ENCODE results near the gene CEP170B. TPM values are rescaled to one million over a fixed set of nuclear protein-coding genes. Genes with fewer than 3 reads are reported as not detected.

Gene CEP170B
- total RNA-seq, 1 experiment from 2014 or later, result 0.12 TPM

DNA sequence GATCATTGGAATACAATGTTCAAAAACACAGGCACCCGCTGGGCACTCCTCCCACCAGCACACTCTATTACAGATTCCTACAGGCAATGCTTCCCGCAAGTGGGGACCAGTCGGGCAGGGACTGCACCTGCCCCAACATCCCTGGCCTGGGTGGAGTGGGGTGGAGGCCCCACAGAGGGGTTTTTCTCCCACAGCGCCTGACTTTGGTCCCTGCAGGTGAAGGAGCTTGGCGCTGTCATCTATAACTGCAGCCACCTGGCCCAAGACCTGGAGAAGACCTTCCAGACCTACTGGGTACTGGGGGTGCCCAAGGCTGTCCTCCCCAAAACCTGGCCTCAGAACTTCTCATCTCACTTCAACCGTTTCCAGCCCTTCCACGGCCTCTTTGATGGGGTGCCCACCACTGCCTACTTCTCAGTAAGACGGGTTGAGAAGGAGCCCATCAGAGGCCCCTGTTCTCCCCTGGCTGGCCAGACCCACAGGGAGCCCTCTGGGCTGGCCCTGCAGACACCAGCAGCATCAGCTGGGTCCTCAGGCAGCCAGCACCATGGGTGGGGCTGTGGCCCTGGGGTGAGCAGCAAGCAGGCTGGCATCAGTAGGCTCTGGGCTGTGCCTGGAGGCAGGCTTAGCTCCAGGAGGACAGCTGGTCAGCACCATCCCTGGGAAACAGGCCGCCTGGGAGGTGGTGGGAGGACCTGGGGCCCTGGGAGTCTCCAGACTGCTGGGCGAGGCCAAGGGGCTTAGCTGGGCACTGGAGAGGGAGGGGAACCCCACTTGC is 65.6 kb downstream of the CEP170B start:
- Histone ChIP-seq H3K9me3 (replicated peaks) (no peaks in the 10 kb centered on the region), H3K27ac (no peak overlapping the region), H3K4me3 (no peak overlapping the region), H3K4me1 (no peaks in the 10 kb centered on the region; the same call in 1 of the 2 replicates), H3K27me3 (no peaks in the 10 kb centered on the region), H3K36me3 (no peaks in the 10 kb centered on the region)
- DNase-seq, result peak in 1 of 2 experiments; percentile 29

DNA sequence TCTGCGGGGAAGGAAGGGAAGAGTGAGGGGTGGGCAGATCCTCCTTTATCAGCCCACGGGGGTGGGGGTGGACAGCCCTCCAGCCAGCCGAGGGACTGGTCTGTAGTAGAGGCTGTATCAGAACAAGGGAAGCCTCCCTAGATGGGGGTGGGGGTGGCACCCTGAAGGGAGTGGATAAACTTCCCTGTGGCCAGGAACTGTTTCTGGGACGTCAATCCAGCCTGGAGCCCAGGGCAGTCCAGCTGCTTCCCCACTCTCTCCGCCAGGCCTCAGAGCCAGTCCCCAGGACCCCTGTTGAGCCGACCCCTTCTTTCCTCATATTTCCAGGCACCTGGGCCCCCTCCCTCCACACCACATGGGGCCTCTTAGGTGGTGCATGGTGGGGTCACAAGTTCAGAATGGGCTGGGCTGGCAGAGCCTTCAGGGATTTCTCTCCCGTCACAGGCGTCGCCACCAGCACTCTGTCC is 66.3 kb downstream of the CEP170B start:
- DNase-seq, result no peak
- no peaks in the 10 kb centered on the region for H3K36me3 ChIP-seq
- H3K4me1 ChIP-seq, result no peaks in the 10 kb centered on the region; the same call in 1 of the 2 replicates
- no peaks in the 10 kb centered on the region for H3K27me3 ChIP-seq
- H3K27ac ChIP-seq, result no peak overlapping the region
- H3K9me3 ChIP-seq (replicated peaks), result no peaks in the 10 kb centered on the region
- no peak overlapping the region for H3K4me3 ChIP-seq

DNA sequence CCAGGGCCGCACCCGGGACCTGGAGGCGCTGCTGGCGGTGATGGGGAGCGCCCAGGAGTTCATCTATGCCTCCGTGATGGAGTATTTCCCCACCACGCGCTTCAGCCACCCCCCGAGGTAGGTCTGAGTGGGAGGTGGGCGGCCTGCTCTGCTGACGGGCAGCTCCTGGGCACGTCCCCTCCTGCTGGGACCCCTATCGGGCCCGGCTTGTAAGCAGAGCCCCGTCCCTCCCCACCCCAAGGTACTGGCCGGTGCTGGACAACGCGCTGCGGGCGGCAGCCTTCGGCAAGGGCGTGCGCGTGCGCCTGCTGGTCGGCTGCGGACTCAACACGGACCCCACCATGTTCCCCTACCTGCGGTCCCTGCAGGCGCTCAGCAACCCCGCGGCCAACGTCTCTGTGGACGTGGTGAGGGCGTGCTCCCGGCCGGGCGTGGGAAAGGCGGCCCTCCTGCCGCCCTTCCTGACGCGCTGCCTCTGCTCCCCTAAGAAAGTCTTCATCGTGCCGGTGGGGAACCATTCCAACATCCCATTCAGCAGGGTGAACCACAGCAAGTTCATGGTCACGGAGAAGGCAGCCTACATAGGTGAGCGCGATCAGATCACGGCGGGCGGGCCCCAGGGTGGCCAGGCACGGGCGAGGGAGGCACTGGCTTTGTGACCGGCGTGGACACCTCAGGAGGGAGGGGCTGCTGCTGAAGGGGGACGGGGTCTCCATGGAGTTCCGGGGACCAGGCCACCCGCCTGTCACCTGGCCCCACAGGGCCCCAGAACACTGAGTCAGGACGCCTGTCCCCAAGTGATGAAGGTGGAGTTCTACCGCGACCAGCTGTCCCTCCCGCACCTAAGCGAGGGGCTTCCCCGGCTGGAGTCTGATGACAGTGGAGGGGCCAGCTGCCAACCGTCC is 67.0 kb downstream of the CEP170B start:
- DNase-seq, result no peak
- H3K27me3 ChIP-seq, result no peaks in the 10 kb centered on the region
- no peaks in the 10 kb centered on the region; the same call in 1 of the 2 replicates for H3K4me1 ChIP-seq
- H3K27ac ChIP-seq, result no peak overlapping the region
- H3K4me3 ChIP-seq, result peak overlapping the region; percentile 56
- H3K36me3 ChIP-seq, result no peaks in the 10 kb centered on the region
- H3K9me3 ChIP-seq (replicated peaks), result no peaks in the 10 kb centered on the region

DNA sequence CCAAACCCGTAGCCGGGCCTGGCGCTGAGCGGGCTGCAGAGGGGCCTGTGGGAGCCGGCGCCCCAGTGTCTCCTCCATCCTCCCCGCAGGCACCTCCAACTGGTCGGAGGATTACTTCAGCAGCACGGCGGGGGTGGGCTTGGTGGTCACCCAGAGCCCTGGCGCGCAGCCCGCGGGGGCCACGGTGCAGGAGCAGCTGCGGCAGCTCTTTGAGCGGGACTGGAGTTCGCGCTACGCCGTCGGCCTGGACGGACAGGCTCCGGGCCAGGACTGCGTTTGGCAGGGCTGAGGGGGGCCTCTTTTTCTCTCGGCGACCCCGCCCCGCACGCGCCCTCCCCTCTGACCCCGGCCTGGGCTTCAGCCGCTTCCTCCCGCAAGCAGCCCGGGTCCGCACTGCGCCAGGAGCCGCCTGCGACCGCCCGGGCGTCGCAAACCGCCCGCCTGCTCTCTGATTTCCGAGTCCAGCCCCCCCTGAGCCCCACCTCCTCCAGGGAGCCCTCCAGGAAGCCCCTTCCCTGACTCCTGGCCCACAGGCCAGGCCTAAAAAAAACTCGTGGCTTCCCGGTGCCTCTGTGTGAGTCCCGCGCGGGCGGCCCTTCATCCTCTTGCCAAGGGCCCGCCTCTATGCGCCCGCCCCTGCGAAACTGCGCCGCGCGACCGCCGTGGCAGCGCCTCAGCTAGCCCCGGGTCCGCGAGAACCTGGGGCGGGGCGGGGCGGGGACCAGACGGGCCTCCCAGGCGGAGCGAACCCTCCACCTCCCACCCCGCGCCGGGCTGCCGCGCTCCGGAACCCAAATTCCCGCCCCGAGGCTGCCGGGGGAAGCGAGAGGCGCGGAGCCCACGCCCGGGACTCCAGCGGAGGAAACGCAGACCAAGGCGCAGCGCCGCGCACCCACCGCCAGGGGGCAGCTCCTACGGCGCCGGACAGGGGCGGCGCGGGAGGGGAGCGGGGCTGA is 67.9 kb downstream of the CEP170B start:
- DNase-seq, result peak; percentile 75 to 77
- no peaks in the 10 kb centered on the region for H3K9me3 ChIP-seq (replicated peaks)
- H3K27ac ChIP-seq, result peak overlapping the region; percentile 42
- H3K4me3 ChIP-seq, result peak overlapping the region; percentile 56
- H3K27me3 ChIP-seq, result no peaks in the 10 kb centered on the region
- H3K4me1 ChIP-seq, result no peaks in the 10 kb centered on the region; the same call in 1 of the 2 replicates
- H3K36me3 ChIP-seq, result no peaks in the 10 kb centered on the region

DNA sequence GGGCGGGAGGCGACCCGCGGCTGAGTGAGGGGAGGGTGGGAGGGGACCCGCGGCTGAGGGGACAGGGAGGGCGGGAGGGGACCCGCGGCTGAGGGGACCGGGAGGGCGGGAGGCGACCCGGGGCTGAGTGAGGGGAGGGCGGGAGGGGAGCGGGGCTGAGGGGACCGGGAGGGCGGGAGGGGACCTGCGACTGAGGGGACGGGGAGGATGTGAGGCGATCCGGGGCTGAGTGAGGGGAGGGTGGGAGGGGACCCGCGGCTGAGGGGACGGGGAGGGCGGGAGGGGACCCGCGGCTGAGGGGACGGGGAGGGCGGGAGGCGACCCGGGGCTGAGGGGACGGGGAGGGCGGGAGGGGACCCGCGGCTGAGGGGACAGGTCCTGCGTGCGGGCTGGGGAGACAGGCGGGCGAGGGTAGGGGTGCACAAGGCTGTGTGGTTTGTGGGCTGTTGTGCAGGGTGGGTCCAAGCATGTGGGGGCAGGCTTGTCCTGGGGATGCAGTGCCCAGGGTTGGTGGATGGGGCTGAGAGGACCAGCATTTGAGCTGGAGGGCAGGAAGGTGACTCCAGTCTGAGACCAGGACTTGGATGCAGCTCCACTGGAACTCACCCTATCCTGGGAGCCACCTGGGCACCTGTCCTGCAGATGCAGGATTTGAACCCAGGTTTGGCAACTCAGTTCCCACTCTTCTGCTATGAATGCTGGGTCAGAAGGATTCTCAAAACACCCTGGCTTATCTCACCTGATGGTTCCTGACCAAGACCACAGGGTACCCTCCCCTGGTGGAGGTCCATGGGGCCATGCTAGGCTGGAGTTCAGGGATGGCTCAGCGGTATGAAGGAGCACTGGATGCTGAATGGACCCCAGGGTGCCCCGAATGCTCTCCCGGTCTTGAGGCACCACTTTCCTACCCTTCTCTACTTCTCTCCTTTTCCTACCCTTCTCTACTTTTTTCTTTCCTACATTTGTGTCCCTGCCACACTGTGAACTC is 69.0 kb downstream of the CEP170B start:
- Histone ChIP-seq H3K36me3 (no peaks in the 10 kb centered on the region), H3K27ac (no peak overlapping the region), H3K4me1 (no peaks in the 10 kb centered on the region; the same call in 1 of the 2 replicates), H3K4me3 (no peak overlapping the region), H3K27me3 (no peaks in the 10 kb centered on the region), H3K9me3 (replicated peaks) (no peaks in the 10 kb centered on the region)
- DNase-seq, result no peak

DNA sequence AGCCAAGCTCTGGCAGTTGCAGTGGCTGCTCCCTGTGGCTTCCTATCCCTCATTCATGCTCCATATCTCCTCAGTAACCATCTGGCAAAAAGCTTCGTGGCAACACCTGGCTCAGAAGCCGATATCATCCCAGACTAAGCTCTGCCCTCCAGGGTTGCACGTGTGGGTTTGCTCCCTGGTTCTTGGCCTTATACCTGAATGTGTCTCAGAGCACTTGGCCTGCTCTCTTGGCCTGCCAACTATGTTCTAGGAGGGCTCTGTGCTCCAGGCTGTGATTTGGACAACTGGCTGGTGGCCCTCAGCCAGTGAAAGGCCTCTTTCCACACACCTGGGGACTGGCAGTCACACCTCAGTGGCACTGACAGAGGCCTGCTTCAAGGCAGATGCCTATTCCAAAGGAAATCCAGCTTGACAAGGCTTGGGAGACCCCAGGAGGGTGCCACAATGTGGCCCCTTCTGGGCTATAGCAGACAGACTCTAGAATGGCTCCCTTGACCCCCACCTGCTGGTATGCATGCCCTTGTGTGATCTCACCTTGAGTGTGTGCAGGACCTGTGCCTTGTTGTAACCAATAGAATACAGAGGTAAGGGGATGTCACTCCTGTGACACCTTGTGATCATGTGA is 70.1 kb downstream of the CEP170B start:
- no peaks in the 10 kb centered on the region for H3K9me3 ChIP-seq (replicated peaks)
- no peaks in the 10 kb centered on the region; the same call in 1 of the 2 replicates for H3K4me1 ChIP-seq
- H3K36me3 ChIP-seq, result no peaks in the 10 kb centered on the region
- no peak overlapping the region for H3K4me3 ChIP-seq
- H3K27me3 ChIP-seq, result no peaks in the 10 kb centered on the region
- no peak for DNase-seq
- H3K27ac ChIP-seq, result no peak overlapping the region

DNA sequence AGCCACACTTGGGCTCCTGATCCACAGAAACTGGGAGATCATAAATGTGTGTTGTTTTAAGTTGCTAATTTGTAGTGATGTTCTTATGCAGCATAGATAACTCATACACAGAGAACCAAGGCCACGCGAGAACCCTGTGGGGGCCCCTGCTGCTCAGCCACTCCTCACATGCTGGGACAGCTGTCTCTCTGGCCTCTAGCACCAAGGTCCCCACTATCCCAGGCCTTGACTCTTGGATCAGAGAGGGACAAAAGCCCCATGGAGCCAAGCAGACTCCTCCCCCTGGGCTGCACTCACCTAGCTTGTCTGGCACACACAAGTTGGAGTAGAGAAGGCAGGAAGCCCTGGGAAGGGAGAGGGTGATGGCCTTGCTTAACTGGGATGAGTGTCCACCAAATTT is 70.9 kb downstream of the CEP170B start:
- no peaks in the 10 kb centered on the region for H3K36me3 ChIP-seq
- no peaks in the 10 kb centered on the region for H3K9me3 ChIP-seq (replicated peaks)
- H3K27ac ChIP-seq, result no peak overlapping the region
- DNase-seq, result no peak
- no peak overlapping the region for H3K4me3 ChIP-seq
- no peaks in the 10 kb centered on the region for H3K27me3 ChIP-seq
- no peaks in the 10 kb centered on the region; the same call in 1 of the 2 replicates for H3K4me1 ChIP-seq

DNA sequence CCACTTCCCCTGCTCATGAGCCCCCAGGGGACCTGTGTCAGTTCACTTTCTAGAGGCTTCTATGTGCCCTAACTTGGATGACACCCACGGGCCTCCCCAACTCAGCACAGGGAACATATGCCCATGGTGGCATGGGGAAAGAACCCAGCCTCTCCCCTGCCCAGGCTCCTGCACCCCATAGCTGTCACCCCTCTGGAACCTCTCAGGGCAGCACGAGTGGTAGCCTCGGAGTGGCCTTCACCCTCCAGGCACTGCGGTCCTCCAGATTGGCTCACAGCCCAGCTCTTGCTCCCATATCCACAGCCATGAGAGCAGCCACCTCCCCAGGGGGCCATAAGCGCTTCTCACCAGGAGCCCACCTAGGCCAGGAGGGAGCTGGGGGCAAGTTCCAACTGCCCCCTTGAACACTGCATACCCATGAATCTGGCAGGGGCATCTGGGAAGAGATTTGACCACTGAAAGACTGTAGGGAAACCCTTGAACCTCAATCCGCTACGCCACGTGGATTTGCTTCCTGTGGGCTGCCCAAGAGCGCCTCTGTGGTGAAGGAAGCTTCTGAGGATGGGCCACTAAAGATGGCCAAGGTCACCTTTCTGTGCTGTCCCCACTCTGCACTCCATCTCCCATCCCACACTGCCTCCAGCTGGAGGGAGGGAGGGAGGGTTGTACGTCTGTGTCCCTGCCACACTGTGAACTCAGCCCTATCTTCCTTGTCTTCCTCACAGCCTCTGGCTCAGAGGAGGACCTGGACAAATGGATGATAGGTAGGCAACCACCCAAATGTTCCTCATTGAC is 71.5 kb downstream of the CEP170B start:
- no peaks in the 10 kb centered on the region for H3K27me3 ChIP-seq

DNA sequence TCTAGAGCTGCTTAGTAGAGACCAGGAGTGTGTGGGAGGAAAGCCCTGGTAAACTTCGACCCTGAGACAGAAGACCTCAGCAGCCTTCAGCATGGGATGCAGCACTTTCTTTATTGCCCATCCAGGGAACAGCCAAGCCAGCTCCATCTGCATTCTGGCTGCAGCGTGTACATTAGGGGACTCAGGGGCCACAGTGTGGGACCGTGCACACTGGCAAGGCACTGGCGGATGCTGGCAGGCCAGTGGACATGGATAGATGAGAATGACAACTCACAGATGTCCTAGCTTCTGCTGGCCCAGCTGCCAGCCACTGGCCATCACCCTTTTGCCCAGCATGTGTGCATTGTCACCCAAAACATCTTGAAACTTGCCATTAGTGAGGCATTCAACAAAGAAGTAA is 72.1 kb downstream of the CEP170B start:
- H3K4me3 ChIP-seq, result no peak overlapping the region
- H3K27ac ChIP-seq, result no peak overlapping the region
- H3K9me3 ChIP-seq (replicated peaks), result no peaks in the 10 kb centered on the region
- no peaks in the 10 kb centered on the region for H3K4me1 ChIP-seq
- no peaks in the 10 kb centered on the region for H3K27me3 ChIP-seq
- no peaks in the 10 kb centered on the region for H3K36me3 ChIP-seq
- DNase-seq, result no peak

More for the DNA sequence above, 71.5 kb downstream of the CEP170B start:
- H3K4me3 ChIP-seq, result no peak overlapping the region
- DNase-seq, result no peak
- no peaks in the 10 kb centered on the region for H3K9me3 ChIP-seq (replicated peaks)
- H3K4me1 ChIP-seq, result no peaks in the 10 kb centered on the region
- H3K27ac ChIP-seq, result no peak overlapping the region
- no peaks in the 10 kb centered on the region for H3K36me3 ChIP-seq

DNA sequence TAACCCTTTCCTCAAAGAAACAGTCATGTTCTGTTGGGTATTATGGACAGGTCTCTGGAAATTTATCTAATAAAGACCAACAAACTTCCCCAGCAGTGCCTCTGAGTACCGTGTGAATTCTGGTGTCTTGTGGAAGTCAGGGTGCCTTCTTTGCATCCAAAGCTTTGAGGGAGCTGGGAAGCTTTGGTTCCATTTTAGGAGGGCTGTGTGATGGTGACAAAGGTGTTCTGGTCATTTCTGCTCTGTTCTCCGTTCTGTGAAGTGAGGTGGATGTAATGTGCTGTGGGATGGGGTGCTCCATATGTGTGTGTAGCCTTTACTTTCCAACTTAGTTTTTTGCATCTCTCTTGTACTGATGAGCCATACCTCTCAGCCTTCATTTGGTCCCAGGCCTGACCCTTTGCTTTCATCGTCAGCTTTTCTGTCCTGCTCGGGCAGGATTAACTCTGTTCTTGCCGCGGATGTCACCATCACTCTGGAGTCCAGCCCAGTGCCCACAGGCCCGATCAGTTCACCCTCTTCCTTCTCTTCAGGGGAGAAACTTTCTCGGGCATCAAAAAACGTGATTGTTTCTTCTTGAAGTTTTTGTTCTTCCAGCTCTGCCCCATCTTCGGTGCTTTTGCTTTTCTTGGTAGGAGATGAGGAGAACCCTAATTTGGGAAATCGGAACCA is 72.8 kb downstream of the CEP170B start:
- H3K27ac ChIP-seq, result no peak overlapping the region

DNA sequence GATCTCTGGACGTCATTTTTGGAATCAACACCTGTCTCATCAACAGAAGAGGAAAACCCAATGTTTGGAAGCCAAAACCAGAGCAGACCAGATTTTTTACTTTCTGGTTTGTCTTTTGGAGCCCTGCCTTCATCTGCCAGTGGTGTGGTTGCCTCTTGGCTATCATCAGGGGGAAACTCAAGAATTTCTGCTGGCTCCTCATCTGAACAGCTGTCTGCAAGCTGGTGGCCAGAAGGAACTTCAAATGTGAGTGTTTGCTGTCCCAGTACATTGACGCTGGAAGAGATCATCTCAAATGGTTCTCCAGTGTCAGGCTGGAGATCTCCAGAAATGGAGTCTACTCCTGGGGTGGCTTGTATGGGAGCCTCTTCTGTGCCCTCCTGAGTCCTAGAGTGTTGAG is 73.4 kb downstream of the CEP170B start:
- no peaks in the 10 kb centered on the region for H3K36me3 ChIP-seq
- no peaks in the 10 kb centered on the region for H3K9me3 ChIP-seq (replicated peaks)
- no peak overlapping the region for H3K27ac ChIP-seq
- H3K27me3 ChIP-seq, result no peaks in the 10 kb centered on the region
- no peak overlapping the region for H3K4me3 ChIP-seq
- no peak for DNase-seq
- H3K4me1 ChIP-seq, result no peaks in the 10 kb centered on the region

More for the DNA sequence above, 72.8 kb downstream of the CEP170B start:
- H3K4me3 ChIP-seq, result no peak overlapping the region
- no peaks in the 10 kb centered on the region for H3K36me3 ChIP-seq
- no peaks in the 10 kb centered on the region for H3K9me3 ChIP-seq (replicated peaks)
- no peaks in the 10 kb centered on the region for H3K27me3 ChIP-seq
- no peaks in the 10 kb centered on the region for H3K4me1 ChIP-seq
- DNase-seq, result no peak

DNA sequence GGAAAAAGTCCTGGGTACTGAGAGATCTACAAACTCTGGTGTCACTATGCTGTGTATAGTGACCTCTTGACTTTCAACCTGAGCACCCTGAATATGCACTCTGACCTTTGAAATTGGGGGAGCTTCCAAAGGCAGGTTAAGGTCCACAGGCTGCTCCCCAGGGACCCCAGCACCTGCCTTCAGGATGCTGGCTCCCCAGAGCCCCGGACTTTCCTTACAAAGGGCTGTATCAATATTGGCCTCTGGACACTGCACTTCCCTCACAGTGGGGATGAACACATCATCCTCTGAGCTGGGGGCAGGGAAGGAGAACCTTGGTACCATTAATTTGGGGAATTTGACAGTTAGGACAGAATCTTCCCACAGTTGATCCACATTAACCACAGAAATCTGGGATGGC is 73.9 kb downstream of the CEP170B start:
- Histone ChIP-seq H3K27ac (no peak overlapping the region), H3K4me1 (no peaks in the 10 kb centered on the region), H3K36me3 (no peaks in the 10 kb centered on the region), H3K9me3 (replicated peaks) (no peaks in the 10 kb centered on the region), H3K4me3 (no peak overlapping the region), H3K27me3 (no peaks in the 10 kb centered on the region)
- DNase-seq, result no peak

Measured in SJCRH30 (cell line).